NAMALWA (cell line): Measurements from ENCODE around the gene TTLL1.

Source experiments
- DNase-seq: peaks from one replicate; pipeline ENCODE4 v3.0.0-alpha.2; 2015; ENCODE audit warnings: low spot score

Gene TTLL1

GRCh38 chr22:42993651-42994275 lies 95.4 kb downstream of the TTLL1 start:
- no peak for DNase-seq

GRCh38 chr22:42992886-42993479 lies 96.2 kb downstream of the TTLL1 start:
- no peak for DNase-seq

- DNase-seq = no peak
Measured at GRCh38 chr22:42992092-42992491, 97.1 kb downstream of the TTLL1 start.

- no peak for DNase-seq
Measured at GRCh38 chr22:42991010-42991651, 98.1 kb downstream of the TTLL1 start.

GRCh38 chr22:42990131-42990838 lies 98.9 kb downstream of the TTLL1 start:
- no peak for DNase-seq
